OCI-LY1 (cell line): Measurements from ENCODE around the gene CLDN9.

Experiments
- H2AFZ ChIP-seq: fragments of 200-600 bp; sonication (generic), shearing (Covaris generic); 2 replicates; pipeline ENCODE4 v1.6.0; 2014; ENCODE audit warnings: antibody characterized with exemption, mild to moderate bottlenecking, low read length
- H3F3A ChIP-seq: fragments of 200-600 bp; sonication (generic), shearing (Covaris generic); 2 replicates; pipeline ENCODE4 v1.6.0; 2014; ENCODE audit warnings: mild to moderate bottlenecking, antibody characterized with exemption, low read length, moderate library complexity; ENCODE audit not compliant: insufficient read depth
- H3K27ac ChIP-seq: fragments of 200-600 bp; sonication (generic); 2 replicates; pipeline ENCODE4 v1.5.1; 2014; ENCODE audit warnings: low read length, mixed run types, mild to moderate bottlenecking, low read depth; ENCODE audit not compliant: poor library complexity, severe bottlenecking
- H3K27me3 ChIP-seq: fragments of 200-600 bp; sonication (generic); 2 replicates; pipeline ENCODE4 v1.6.0; 2014; ENCODE audit warnings: antibody characterized with exemption, mild to moderate bottlenecking, low read length, moderate library complexity; ENCODE audit not compliant: insufficient read depth
- H3K36me3 ChIP-seq: fragments of 200-600 bp; sonication (generic); 2 replicates; pipeline ENCODE4 v1.6.1; 2014; ENCODE audit warnings: mild to moderate bottlenecking, antibody characterized with exemption, low read length, moderate library complexity, mixed read lengths; ENCODE audit not compliant: insufficient read depth
- H3K4me1 ChIP-seq: fragments of 200-600 bp; sonication (generic); 2 replicates; pipeline ENCODE4 v1.5.1; 2014; ENCODE audit warnings: mild to moderate bottlenecking, low read length, moderate library complexity; ENCODE audit not compliant: insufficient read depth, severe bottlenecking
- H3K4me2 ChIP-seq: fragments of 200-600 bp; sonication (generic), shearing (Covaris generic); 2 replicates; pipeline ENCODE4 v1.6.1; 2014; ENCODE audit warnings: low read length
- H3K4me3 ChIP-seq: fragments of 200-600 bp; sonication (generic); 2 replicates; pipeline ENCODE4 v1.5.1; 2014; ENCODE audit warnings: low read length, low read depth, mild to moderate bottlenecking, mixed read lengths; ENCODE audit not compliant: poor library complexity, severe bottlenecking
- H3K79me2 ChIP-seq: fragments of 200-600 bp; shearing (Covaris generic); 2 replicates; pipeline ENCODE4 v1.6.1; 2016; ENCODE audit warnings: mixed run types, low read length, mixed read lengths; ENCODE audit not compliant: insufficient read depth
- H3K9ac ChIP-seq: fragments of 200-600 bp; sonication (generic), shearing (Covaris generic); 2 replicates; pipeline ENCODE4 v1.6.1; 2014; ENCODE audit warnings: mild to moderate bottlenecking, low read length, mixed read lengths
- H3K9me2 ChIP-seq: fragments of 200-600 bp; sonication (generic), shearing (Covaris generic); 2 replicates; pipeline ENCODE4 v1.6.1; 2014; ENCODE audit warnings: low read depth, mild to moderate bottlenecking, low read length, mixed read lengths
- H3K9me3 ChIP-seq: fragments of 200-600 bp; shearing (Covaris generic); 2 replicates; pipeline ENCODE4 v1.6.1; 2014; ENCODE audit warnings: low read length, mixed read lengths
- H4K20me1 ChIP-seq: fragments of 200-600 bp; sonication (generic), shearing (Covaris generic); 2 replicates; pipeline ENCODE4 v1.6.0; 2016; ENCODE audit warnings: mild to moderate bottlenecking, low read length; ENCODE audit not compliant: insufficient read depth
- EZH2 ChIP-seq: fragments of 200-600 bp; sonication (generic), shearing (Covaris generic); IDR thresholded peaks from 2 replicates; pipeline ENCODE4 v1.8.0; 2017; ENCODE audit warnings: borderline replicate concordance, mixed run types, mild to moderate bottlenecking, antibody characterized with exemption, low read length, moderate library complexity, mixed read lengths
- TF ChIP-seq, protein P1 (sequence below): fragments of 200-600 bp; sonication (generic), shearing (Covaris generic); IDR thresholded peaks from 2 replicates; pipeline ENCODE4 v1.5.1; 2017; ENCODE audit warnings: mild to moderate bottlenecking, antibody characterized with exemption, low read length, moderate library complexity, mixed read lengths

Gene CLDN9

DNA sequence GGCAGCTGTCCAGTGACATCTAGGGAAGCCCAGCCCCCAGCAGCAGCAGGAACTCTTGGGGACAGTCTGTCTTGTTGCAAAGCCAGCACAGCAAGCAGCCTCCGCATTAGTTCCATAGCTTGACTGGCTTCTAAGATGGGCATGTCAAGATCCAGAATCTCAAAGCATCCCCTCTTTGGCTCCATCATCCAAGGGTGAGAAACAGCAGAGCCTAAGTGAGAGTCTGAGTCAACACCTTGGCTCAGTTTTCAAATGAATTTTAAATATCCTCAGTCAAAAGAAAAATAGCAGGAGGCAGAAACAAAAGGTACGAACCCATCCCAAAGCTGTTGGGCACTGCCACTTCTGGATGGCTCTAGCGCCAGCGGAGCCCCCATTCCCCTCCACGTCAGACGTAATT lies 2.2 kb downstream of the CLDN9 start:
- peaks cover 10% of the 10 kb centered on the region for H3K4me1 ChIP-seq
- no peaks in the 10 kb centered on the region for H3K79me2 ChIP-seq
- H3K4me3 ChIP-seq = no peak overlapping the region
- no peak overlapping the region for H2AFZ ChIP-seq
- H3F3A ChIP-seq = no peaks in the 10 kb centered on the region
- TF ChIP-seq, protein P1, sequence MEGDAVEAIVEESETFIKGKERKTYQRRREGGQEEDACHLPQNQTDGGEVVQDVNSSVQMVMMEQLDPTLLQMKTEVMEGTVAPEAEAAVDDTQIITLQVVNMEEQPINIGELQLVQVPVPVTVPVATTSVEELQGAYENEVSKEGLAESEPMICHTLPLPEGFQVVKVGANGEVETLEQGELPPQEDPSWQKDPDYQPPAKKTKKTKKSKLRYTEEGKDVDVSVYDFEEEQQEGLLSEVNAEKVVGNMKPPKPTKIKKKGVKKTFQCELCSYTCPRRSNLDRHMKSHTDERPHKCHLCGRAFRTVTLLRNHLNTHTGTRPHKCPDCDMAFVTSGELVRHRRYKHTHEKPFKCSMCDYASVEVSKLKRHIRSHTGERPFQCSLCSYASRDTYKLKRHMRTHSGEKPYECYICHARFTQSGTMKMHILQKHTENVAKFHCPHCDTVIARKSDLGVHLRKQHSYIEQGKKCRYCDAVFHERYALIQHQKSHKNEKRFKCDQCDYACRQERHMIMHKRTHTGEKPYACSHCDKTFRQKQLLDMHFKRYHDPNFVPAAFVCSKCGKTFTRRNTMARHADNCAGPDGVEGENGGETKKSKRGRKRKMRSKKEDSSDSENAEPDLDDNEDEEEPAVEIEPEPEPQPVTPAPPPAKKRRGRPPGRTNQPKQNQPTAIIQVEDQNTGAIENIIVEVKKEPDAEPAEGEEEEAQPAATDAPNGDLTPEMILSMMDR = no peak
- no peak for TF ChIP-seq EZH2
- H3K27ac ChIP-seq = no peak overlapping the region
- no peak overlapping the region for H3K4me2 ChIP-seq
- H3K9ac ChIP-seq = no peak overlapping the region
- H3K9me3 ChIP-seq = no peaks in the 10 kb centered on the region
- H3K27me3 ChIP-seq = peaks cover 19% of the 10 kb centered on the region
- H4K20me1 ChIP-seq = no peaks in the 10 kb centered on the region
- no peaks in the 10 kb centered on the region for H3K9me2 ChIP-seq
- H3K36me3 ChIP-seq = no peaks in the 10 kb centered on the region

DNA sequence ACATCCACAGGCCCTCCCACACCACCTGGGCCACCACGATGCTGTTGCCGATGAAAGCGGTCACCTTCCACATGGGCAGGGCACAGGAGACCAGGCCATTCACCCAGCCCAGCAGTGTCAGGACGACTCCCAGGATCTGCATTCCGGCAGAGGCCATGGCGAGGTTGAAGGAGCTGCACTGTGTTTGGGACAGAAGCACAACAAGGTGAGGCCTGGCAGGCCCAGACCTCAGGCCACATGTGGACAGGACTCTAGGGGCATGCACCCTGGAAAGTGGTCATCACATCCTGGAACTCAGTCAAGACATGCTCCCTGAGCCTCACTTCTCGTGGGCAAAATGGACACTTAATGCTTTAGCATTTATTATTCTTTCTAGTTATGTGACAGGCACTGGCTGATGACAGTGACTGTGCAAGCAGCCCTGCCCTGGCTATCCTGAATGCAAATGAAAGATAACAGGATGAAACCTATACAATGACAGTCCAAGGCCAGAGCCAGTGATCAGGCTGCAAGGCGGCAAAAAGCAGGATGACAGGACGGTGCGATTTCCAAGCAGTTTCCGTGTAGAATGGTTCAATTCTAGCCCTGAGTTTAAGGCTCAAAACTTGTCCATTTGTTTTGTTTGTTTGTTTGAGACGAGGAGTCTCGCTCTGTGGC lies 3.3 kb downstream of the CLDN9 start:
- Histone ChIP-seq H3K27me3 (peaks cover 19% of the 10 kb centered on the region), H3K9me2 (no peaks in the 10 kb centered on the region), H3F3A (no peaks in the 10 kb centered on the region), H3K9me3 (no peaks in the 10 kb centered on the region), H3K4me3 (no peak overlapping the region), H3K27ac (no peak overlapping the region), H3K4me1 (peaks cover 16% of the 10 kb centered on the region), H3K79me2 (no peaks in the 10 kb centered on the region), H3K4me2 (no peak overlapping the region), H4K20me1 (no peaks in the 10 kb centered on the region), H3K9ac (no peak overlapping the region), H2AFZ (no peak overlapping the region), H3K36me3 (no peaks in the 10 kb centered on the region)
- no peak for TF ChIP-seq EZH2
- TF ChIP-seq, protein P1 = no peak

DNA sequence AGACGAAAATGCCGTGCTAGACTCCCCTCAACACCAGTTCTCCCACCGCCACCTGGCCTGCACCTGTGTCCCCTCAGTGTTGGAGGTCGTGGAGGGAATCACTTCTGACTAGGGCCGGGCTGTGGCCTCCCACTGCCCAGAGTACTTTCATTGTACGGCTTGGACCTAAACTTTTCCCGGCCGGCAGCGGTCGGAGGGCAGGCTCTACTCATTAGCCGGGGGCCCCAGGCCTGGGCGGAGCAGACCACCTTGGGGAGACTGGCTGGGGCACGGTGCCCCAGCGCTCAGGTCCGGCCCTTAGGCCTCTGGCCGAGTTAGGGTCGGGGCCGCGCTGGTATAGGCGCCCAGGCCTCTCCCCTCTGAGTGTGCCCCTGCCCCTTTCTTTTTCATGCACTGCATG lies 4.6 kb downstream of the CLDN9 start:
- Histone ChIP-seq H3K36me3 (no peaks in the 10 kb centered on the region), H3K9me3 (no peaks in the 10 kb centered on the region), H2AFZ (no peak overlapping the region), H3K9ac (no peak overlapping the region), H3K4me2 (no peak overlapping the region), H3K9me2 (no peaks in the 10 kb centered on the region), H3K4me1 (peaks cover 30% of the 10 kb centered on the region), H3K27ac (no peak overlapping the region), H3F3A (no peaks in the 10 kb centered on the region), H4K20me1 (no peaks in the 10 kb centered on the region), H3K79me2 (no peaks in the 10 kb centered on the region), H3K27me3 (peaks cover 10% of the 10 kb centered on the region), H3K4me3 (no peak overlapping the region)
- no peak for TF ChIP-seq EZH2
- TF ChIP-seq, protein P1 = no peak
